22Rv1 (cell line): ENCODE data around the gene SHISA4.

Experiments
- H3K27ac ChIP-seq: fragments of 450-650 bp; 2 replicates; pipeline ENCODE4 v1.5.1; 2017
- CTCF ChIP-seq: fragments of 450-650 bp; IDR thresholded peaks from 2 replicates; pipeline ENCODE4 v1.5.1; 2017; ENCODE audit warnings: mild to moderate bottlenecking
- ZFX ChIP-seq: fragments of 450-650 bp; IDR thresholded peaks from 2 replicates; pipeline ENCODE4 v1.6.1; 2017; ENCODE audit warnings: antibody characterized with exemption, borderline replicate concordance

SHISA4 gene

GRCh38 chr1:201942129-201942495, 53.4 kb downstream of the SHISA4 start:
- no peak for TF ChIP-seq ZFX
- no peak for TF ChIP-seq CTCF
- H3K27ac ChIP-seq: no peak overlapping the region
